K562 (cell line): ENCODE data around the gene ATRX. TPM values are rescaled to one million over a fixed set of nuclear protein-coding genes. Genes with fewer than 3 reads are reported as not detected.
"Not testable (repeated sequence)": the region's sequence is repeated elsewhere in the genome, so short reads cannot be mapped to it uniquely, and the experiment has no call there.

Source experiments
- ATAC-seq: fragments of 200-7000 bp; cut with Tn5 transposase; 3 replicates; pipeline ENCODE4 v1.9.1; 2020; ENCODE audit warnings: moderate library complexity
- BruUV-seq: library from RNA; stranded (reverse); fragments of 400-500 nt; replicated peaks from 2 replicates; lab custom pipeline; 2021; lab: Mats Ljungman, UMichigan
- CTCF ChIA-PET: fragments of 300-600 bp; formaldehyde crosslinking; extraction: SDS; loops from one replicate; lab custom pipeline; 2021; ENCODE audit warnings: low intra/inter-chr PET ratio; lab: Yijun Ruan, JAX
- POLR2A ChIA-PET: fragments of 300-600, 350-650 bp; sonication (Branson Sonifier 250); formaldehyde crosslinking; extraction: SDS; loops from one replicate; lab custom pipeline; 2021; ENCODE audit warnings: antibody characterized with exemption, inconsistent platforms; lab: Yijun Ruan, JAX
- DNase-seq, 4 experiments: peaks; one replicate each; pipeline versions ENCODE4 v3.0.0 to v3.0.0-alpha.2; 2011 to 2018; ENCODE audit warnings: low spot score in 3 of 4, mixed read lengths in 3 of 4; ENCODE audit errors: extremely low read depth in 1 of 4
- FAIRE-seq: peaks from 2 replicates; lab custom pipeline; 2011; peaks lifted over from hg19 to GRCh38; lab: Jason Lieb, UNC
- H2AFZ ChIP-seq: 2 replicates; pipeline ENCODE4 v1.6.0; 2011; ENCODE audit warnings: low read depth, low read length, control low read depth, inconsistent platforms
- H3K27ac ChIP-seq: fragments of 200-600 bp; 3 replicates; pipeline ENCODE4 v1.8.0; 2011; ENCODE audit warnings: low read depth, mild to moderate bottlenecking, control low read depth, inconsistent platforms, low read length, moderate library complexity, mixed read lengths; ENCODE audit errors: extremely low read depth
- H3K27me3 ChIP-seq, 2 experiments: fragments of 300-600 bp in 1 of 2; 2 replicates in 1 of 2; 3 replicates in 1 of 2; pipeline versions ENCODE4 v1.6.0 to v1.8.0; 2011; ENCODE audit warnings: inconsistent platforms in 2 of 2, low read length in 2 of 2, mild to moderate bottlenecking in 1 of 2, mixed read lengths in 1 of 2, moderate library complexity in 1 of 2; ENCODE audit not compliant: control insufficient read depth in 2 of 2, insufficient read depth in 2 of 2
- H3K36me3 ChIP-seq: fragments of 300-600 bp; 3 replicates; pipeline ENCODE4 v1.8.0; 2011; ENCODE audit warnings: mild to moderate bottlenecking, low read length, inconsistent platforms; ENCODE audit not compliant: control insufficient read depth, insufficient read depth
- H3K4me1 ChIP-seq, 2 experiments: fragments of 200-600 bp in 1 of 2; replicated peaks in 1 of 2; 2 replicates in 1 of 2; 3 replicates in 1 of 2; pipeline versions ENCODE4 v1.5.1 to v1.8.0; 2011; ENCODE audit warnings: inconsistent platforms in 2 of 2, low read length in 2 of 2, mild to moderate bottlenecking in 1 of 2, mixed read lengths in 1 of 2, moderate library complexity in 1 of 2; ENCODE audit not compliant: control insufficient read depth in 2 of 2, insufficient read depth in 2 of 2
- H3K4me2 ChIP-seq: 2 replicates; pipeline ENCODE4 v1.6.1; 2011; ENCODE audit warnings: low read length, control low read depth, inconsistent platforms, mixed read lengths; ENCODE audit not compliant: insufficient read depth
- H3K4me3 ChIP-seq: fragments of 200-600 bp; sonication (generic), shearing (Covaris generic); 2 replicates; pipeline ENCODE4 v1.5.1; 2016; ENCODE audit warnings: control low read depth, inconsistent platforms
- H3K79me2 ChIP-seq: fragments of 200-600 bp; 3 replicates; pipeline ENCODE4 v1.8.0; 2011; ENCODE audit warnings: low read length, inconsistent platforms; ENCODE audit not compliant: control insufficient read depth, insufficient read depth
- H3K9ac ChIP-seq, 2 experiments: 2 replicates each; pipeline versions ENCODE4 v1.6.0 to v1.6.1; 2011; ENCODE audit warnings: low read depth in 2 of 2, low read length in 2 of 2, control low read depth in 1 of 2, inconsistent platforms in 1 of 2, mild to moderate bottlenecking in 1 of 2, mixed read lengths in 1 of 2; ENCODE audit not compliant: insufficient read depth in 1 of 2
- H3K9me1 ChIP-seq: one replicate; pipeline ENCODE4 v1.6.0; 2011; ENCODE audit warnings: inconsistent platforms, mild to moderate bottlenecking, low read length, moderate library complexity; ENCODE audit not compliant: control insufficient read depth, insufficient read depth
- H3K9me3 ChIP-seq: replicated peaks from 2 replicates; pipeline ENCODE4 v1.5.1; 2011; ENCODE audit warnings: low read depth, low read length, inconsistent platforms; ENCODE audit not compliant: control insufficient read depth, insufficient read depth
- H4K20me1 ChIP-seq: replicated peaks from 2 replicates; pipeline ENCODE4 v1.6.1; 2011; ENCODE audit warnings: low read length, inconsistent platforms, mixed read lengths; ENCODE audit not compliant: control insufficient read depth, insufficient read depth
- ATF3 ChIP-seq, 2 experiments: fragments of 450-650 bp in 1 of 2; sonication (generic) in 1 of 2; formaldehyde crosslinking in 1 of 2; IDR thresholded peaks in 1 of 2; conservative IDR thresholded peaks in 1 of 2; 2 replicates each; pipeline versions ENCODE4 v1.6.1 to v1.8.1; 2016 to 2023; ENCODE audit warnings: mild to moderate bottlenecking in 2 of 2, moderate library complexity in 2 of 2, inconsistent platforms in 1 of 2, missing genetic modification reagents in 1 of 2
- DLX4 ChIP-seq: fragments of 250-450 bp; sonication (Bioruptor Pico); IDR thresholded peaks from 2 replicates; pipeline ENCODE4 v1.6.1; 2021; ENCODE audit warnings: mild to moderate bottlenecking
- FOXP4 ChIP-seq: sonication (generic); formaldehyde crosslinking; IDR thresholded peaks from 2 replicates; pipeline ENCODE4 v1.8.0; 2022; ENCODE audit warnings: mild to moderate bottlenecking, missing genetic modification reagents, borderline replicate concordance
- HBP1 ChIP-seq: fragments of 450-650 bp; formaldehyde crosslinking; IDR thresholded peaks from 2 replicates; pipeline ENCODE4 v1.4.0; 2022; ENCODE audit warnings: missing genetic modification characterization
- HMGXB4 ChIP-seq: sonication (generic); formaldehyde crosslinking; IDR thresholded peaks from 2 replicates; pipeline ENCODE4 v1.8.1; 2023; ENCODE audit warnings: mild to moderate bottlenecking, missing genetic modification reagents
- RAD21 ChIP-seq, 2 experiments: fragments of 250-450 bp in 1 of 2; fragments of 450-650 bp in 1 of 2; sonication (Bioruptor Pico) in 1 of 2; formaldehyde crosslinking in 1 of 2; IDR thresholded peaks in 1 of 2; conservative IDR thresholded peaks in 1 of 2; 2 replicates each; pipeline versions ENCODE4 v1.4.0 to v1.8.0; 2020 to 2022; ENCODE audit warnings: mild to moderate bottlenecking in 2 of 2, moderate library complexity in 1 of 2
- SMARCA4 ChIP-seq: fragments of 450-650 bp; IDR thresholded peaks from 2 replicates; pipeline ENCODE4 v1.6.1; 2016
- WGBS: fragments of 100-300 bp; shearing (Covaris generic); methylation state at CpG from one replicate; pipeline ENCODE4 v1.1.6; 2016; ENCODE audit warnings: low coverage, mixed read lengths; ENCODE audit not compliant: insufficient coverage; ENCODE audit errors: missing lambda C conversion rate; 5-methylcytosine and 5-hydroxymethylcytosine counted together
- in situ Hi-C: fragments of 300-500 bp; cut with MboI; formaldehyde crosslinking; loops from 4 replicates; pipeline ENCODE4 v1.15.0; 2018; ENCODE audit warnings: inconsistent platforms, mixed read lengths
- intact Hi-C: fragments of 100-400 bp; cut with micrococcal nuclease; formaldehyde crosslinking; loops from 2 replicates; pipeline ENCODE4 v1.14.2; 2022
- polyA plus RNA-seq, 8 experiments: library from polyadenylated mRNA; depleted of rRNA in 4 of 8; stranded (reverse) in 5 of 8; unstranded in 3 of 8; fragments of >200 nt; fragmentation: Nextera tagmentation in 2 of 8; fragmentation: Illumina TruSeq in 1 of 8; extraction: Ambion mirVana in 2 of 8; extraction: Trizol in 1 of 8; gene quantifications; 2 replicates each; pipeline versions ENCODE4 v1.2.1 to v1.2.3, GENCODE V29; 2011 to 2014; ENCODE audit warnings: inconsistent platforms in 1 of 8, missing spikeins in 1 of 8
- total RNA-seq, 7 experiments: library from RNA; depleted of rRNA in 6 of 7; stranded (reverse); fragments of >200 nt in 6 of 7; fragmentation: Illumina TruSeq in 2 of 7; extraction: Trizol in 2 of 7; gene quantifications; 2 replicates each; pipeline versions ENCODE4 v1.2.1 to v1.2.3, GENCODE V29; 2011 to 2021; ENCODE audit warnings: low replicate concordance in 1 of 7

ATRX gene
- total and polyA plus RNA-seq, 9 of the 15 experiments (the other 6 are each of a cell fraction or from before 2014, with no cell fraction given): 7.7 to 23.1 (median 20.2) TPM

- H3K9me1 ChIP-seq, POLR2A ChIA-PET, FAIRE-seq, H3K27ac ChIP-seq, H3K4me1 ChIP-seq, ATAC-seq, H3K9ac ChIP-seq, H3K4me2 ChIP-seq, in situ Hi-C loops, DNase-seq, H3K27me3 ChIP-seq, H3K36me3 ChIP-seq, H3K4me3 ChIP-seq, intact Hi-C loops, BruUV-seq, H2AFZ ChIP-seq, H3K79me2 ChIP-seq, CTCF ChIA-PET, H3K9me3 ChIP-seq, H4K20me1 ChIP-seq: not testable (repeated sequence)
- WGBS: 58% methylated on average over 5 of the region's 5 CpGs
Measured at GRCh38 chrX:77621453-77621852, 164.6 kb downstream of the ATRX start.

- Histone ChIP-seq H2AFZ (no peak overlapping the region), H3K4me1 (no peaks in the 10 kb centered on the region), H3K27ac (no peak overlapping the region), H4K20me1 (no peaks in the 10 kb centered on the region), H3K9ac (no peak overlapping the region), H3K36me3 (0 out of 3 replicates have a peak, but pooled peaks cover 2% of the 10 kb centered on the region), H3K79me2 (no peaks in the 10 kb centered on the region), H3K9me3 (no peaks in the 10 kb centered on the region), H3K9me1 (no peaks in the 10 kb centered on the region), H3K4me3 (no peak overlapping the region), H3K4me2 (no peak overlapping the region), H3K27me3 (no peaks in the 10 kb centered on the region)
- FAIRE-seq (no peak), ATAC-seq (no peak), DNase-seq (no peak)
- in situ Hi-C loops: no loop called here
- WGBS: 33% methylated on average over 1 of the region's 1 CpG
- ChIA-PET POLR2A (no interaction called here), CTCF (no interaction called here)
- BruUV-seq: no TSS peak
- intact Hi-C loops: no loop called here
- TF ChIP-seq SMARCA4 (no peak), HMGXB4 (no peak), DLX4 (no peak), RAD21 (CRISPR knock-in tag; conservative IDR thresholded peaks at IDR 0.05 in 1 of 2, IDR thresholded peaks at IDR 0.05 in 1 of 2) (no peak), ATF3 (IDR thresholded peaks at IDR 0.05) (no peak), ATF3 (CRISPR knock-in tag; conservative IDR thresholded peaks at IDR 0.05) (no peak), HBP1 (CRISPR knock-in tag) (no peak), FOXP4 (no peak)
Measured at GRCh38 chrX:77617206-77617605, 168.8 kb downstream of the ATRX start.
